ENCODE results near the gene MKNK2. TPM values are rescaled to one million over a fixed set of nuclear protein-coding genes. Genes with fewer than 3 reads are reported as not detected.
A peak's percentile ranks its signal among the peaks of the same experiment; 100 is the strongest.

Gene MKNK2
- total RNA-seq, 6 experiments from 2014 or later = 80.5 to 218 (median 117) TPM

GRCh38 chr19:2062770-2063169 is 11.7 kb upstream of the MKNK2 start:
- H3K4me3 ChIP-seq = no peak overlapping the region
- intact Hi-C loops (cut with DNase I) = no loop called here
- no peak for DNase-seq

GRCh38 chr19:2062389-2062729 is 11.3 kb upstream of the MKNK2 start:
- Histone ChIP-seq H3K9me3 (no peaks in the 10 kb centered on the region), H3K27ac (peak overlapping the region; percentile 99 to 100 (median 100)), H3K36me3 (no peaks in the 10 kb centered on the region), H3K4me3 (peak overlapping the region in 1 of 3 donors; percentile 69), H3K27me3 (no peaks in the 10 kb centered on the region), H3K4me1 (peaks cover 0 to 26% (median 11%) of the 10 kb centered on the region in 4 donors)
- no peak for TF ChIP-seq CTCF (IDR thresholded peaks at IDR 0.05)
- no peak for TF ChIP-seq POLR2A (IDR thresholded peaks at IDR 0.05)
- DNase-seq (peak in 1 of 3 donors; percentile 52), ATAC-seq (no peak)
- WGBS (ENCODE audit: insufficient coverage, low coverage, low lambda C conversion rate, missing lambda C conversion rate) = 94% methylated on average over 2 of the region's 10 CpGs
- intact Hi-C loops (cut with DNase I) = no loop called here

More at GRCh38 chr19:2062770-2063169, 11.7 kb upstream of the MKNK2 start:
- 90% methylated on average over 9 of the region's 9 CpGs for WGBS (ENCODE audit: insufficient coverage, low coverage, low lambda C conversion rate, missing lambda C conversion rate)
- Histone ChIP-seq H3K27ac (peak overlapping the region in 1 of 3 donors; percentile 100), H3K36me3 (no peaks in the 10 kb centered on the region), H3K27me3 (no peaks in the 10 kb centered on the region), H3K4me1 (peaks cover 0 to 26% (median 11%) of the 10 kb centered on the region in 4 donors), H3K9me3 (no peaks in the 10 kb centered on the region)
- TF ChIP-seq CTCF (IDR thresholded peaks at IDR 0.05) (no peak), POLR2A (IDR thresholded peaks at IDR 0.05) (no peak)
- ATAC-seq = no peak

GRCh38 chr19:2061495-2062388 is 10.7 kb upstream of the MKNK2 start:
- TF ChIP-seq CTCF (IDR thresholded peaks at IDR 0.05) (peak in 2 of 4 donors; percentile 5 to 13), POLR2A (IDR thresholded peaks at IDR 0.05) (peak; percentile 34)
- Histone ChIP-seq H3K27ac (peak overlapping the region; percentile 99 to 100 (median 100)), H3K36me3 (no peaks in the 10 kb centered on the region), H3K4me1 (peaks cover 0 to 26% (median 11%) of the 10 kb centered on the region in 4 donors), H3K27me3 (no peaks in the 10 kb centered on the region), H3K4me3 (peak overlapping the region; percentile 65 to 71 (median 69)), H3K9me3 (no peaks in the 10 kb centered on the region)
- ATAC-seq = peak; percentile 74 to 81 (median 80)
- DNase-seq = peak; percentile 99
- WGBS (ENCODE audit: insufficient coverage, low coverage, low lambda C conversion rate, missing lambda C conversion rate) = 0% methylated on average over 19 of the region's 50 CpGs
- intact Hi-C loops (cut with DNase I) = no loop called here

GRCh38 chr19:2060884-2061494 is 9.9 kb upstream of the MKNK2 start:
- TF ChIP-seq CTCF (IDR thresholded peaks at IDR 0.05) = no peak
- peak; percentile 91 for TF ChIP-seq POLR2A (IDR thresholded peaks at IDR 0.05)
- H3K36me3 ChIP-seq = no peaks in the 10 kb centered on the region
- 0% methylated on average over 10 of the region's 55 CpGs for WGBS (ENCODE audit: insufficient coverage, low coverage, low lambda C conversion rate, missing lambda C conversion rate)
- DNase-seq (peak; percentile 78 to 90 (median 86)), ATAC-seq (peak; percentile 6 to 55 (median 42))
- no peaks in the 10 kb centered on the region for H3K9me3 ChIP-seq
- intact Hi-C loops (cut with DNase I) = no loop called here
- H3K27ac ChIP-seq = peak overlapping the region; percentile 99 to 100 (median 100)
- peak overlapping the region; percentile 65 to 71 (median 69) for H3K4me3 ChIP-seq
- H3K4me1 ChIP-seq = peaks cover 0 to 26% (median 11%) of the 10 kb centered on the region in 4 donors
- no peaks in the 10 kb centered on the region for H3K27me3 ChIP-seq

All from right lobe of liver (tissue), 6 donors.